ENCODE measurements around the gene FAH. TPM values are rescaled to one million over a fixed set of nuclear protein-coding genes. Genes with fewer than 3 reads are reported as not detected.

The FAH gene
- total and polyA plus RNA-seq, 11 donors: 12.4 to 48.9 (median 24.0) TPM

DNA sequence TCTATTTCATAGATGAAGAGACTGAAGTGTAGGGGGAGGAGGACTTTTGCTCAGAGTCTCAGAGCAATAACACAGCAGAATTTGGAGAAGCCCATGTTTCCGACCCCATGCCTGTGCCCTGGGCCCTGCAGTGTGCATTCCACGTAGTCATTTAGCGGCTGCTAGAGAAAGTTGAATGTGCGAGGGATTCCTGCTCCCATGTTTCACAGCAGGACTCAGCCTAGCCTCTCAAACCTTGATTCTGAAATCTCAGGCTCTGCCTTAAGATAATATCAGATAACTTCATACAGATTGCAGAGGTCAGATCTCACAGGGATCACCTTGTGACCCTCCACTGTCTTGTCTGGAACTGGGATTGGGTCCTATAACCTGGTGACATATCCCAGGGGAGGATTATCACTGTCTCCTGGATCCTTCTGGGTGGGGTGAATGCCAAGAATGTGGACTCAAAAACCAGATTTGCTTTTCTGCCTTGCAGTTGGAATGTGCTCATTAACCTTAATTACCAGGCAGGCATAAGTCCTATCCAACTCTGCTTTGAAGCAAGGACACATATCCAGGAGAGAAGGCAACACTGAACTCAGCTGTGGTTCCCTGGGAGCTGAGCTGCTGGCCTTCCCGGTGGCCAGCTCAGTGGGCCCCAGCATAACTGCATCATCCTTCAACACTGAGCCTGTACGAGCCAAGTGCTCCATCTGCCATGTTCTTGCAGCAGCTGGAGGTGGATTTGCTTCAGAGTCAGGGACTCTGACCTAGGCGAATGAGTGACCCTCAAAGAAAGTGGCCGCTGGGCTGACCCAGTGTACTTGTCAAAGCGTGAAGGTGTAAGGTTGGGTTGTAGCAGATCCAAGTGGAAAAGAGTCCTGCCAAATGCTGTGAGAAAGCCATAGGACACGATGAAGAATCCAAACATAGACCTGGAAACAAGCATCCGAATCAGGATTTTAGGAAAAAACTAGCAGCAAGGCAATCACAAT lies 56.2 kb downstream of the FAH start:
- no peak for DNase-seq
- intact Hi-C loops (cut with DNase I): no loop called here
- Histone ChIP-seq H3K4me3 (no peak overlapping the region), H3K27ac (no peak overlapping the region), H3K36me3 (no peaks in the 10 kb centered on the region), H3K9me3 (peaks cover 0 to 11% (median 2%) of the 10 kb centered on the region in 12 donors), H3K27me3 (peaks cover 0 to 9% (median 0%) of the 10 kb centered on the region in 9 donors), H3K4me1 (no peaks in the 10 kb centered on the region)
- peak in 1 of 4 donors; percentile 27 for ATAC-seq
- TF ChIP-seq, protein P1, sequence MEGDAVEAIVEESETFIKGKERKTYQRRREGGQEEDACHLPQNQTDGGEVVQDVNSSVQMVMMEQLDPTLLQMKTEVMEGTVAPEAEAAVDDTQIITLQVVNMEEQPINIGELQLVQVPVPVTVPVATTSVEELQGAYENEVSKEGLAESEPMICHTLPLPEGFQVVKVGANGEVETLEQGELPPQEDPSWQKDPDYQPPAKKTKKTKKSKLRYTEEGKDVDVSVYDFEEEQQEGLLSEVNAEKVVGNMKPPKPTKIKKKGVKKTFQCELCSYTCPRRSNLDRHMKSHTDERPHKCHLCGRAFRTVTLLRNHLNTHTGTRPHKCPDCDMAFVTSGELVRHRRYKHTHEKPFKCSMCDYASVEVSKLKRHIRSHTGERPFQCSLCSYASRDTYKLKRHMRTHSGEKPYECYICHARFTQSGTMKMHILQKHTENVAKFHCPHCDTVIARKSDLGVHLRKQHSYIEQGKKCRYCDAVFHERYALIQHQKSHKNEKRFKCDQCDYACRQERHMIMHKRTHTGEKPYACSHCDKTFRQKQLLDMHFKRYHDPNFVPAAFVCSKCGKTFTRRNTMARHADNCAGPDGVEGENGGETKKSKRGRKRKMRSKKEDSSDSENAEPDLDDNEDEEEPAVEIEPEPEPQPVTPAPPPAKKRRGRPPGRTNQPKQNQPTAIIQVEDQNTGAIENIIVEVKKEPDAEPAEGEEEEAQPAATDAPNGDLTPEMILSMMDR (IDR thresholded peaks at IDR 0.05): no peak
- TF ChIP-seq POLR2A (IDR thresholded peaks at IDR 0.05): no peak
- 67 to 74% (median 72%) methylated on average over 11 of the region's 11 CpGs for WGBS, 4 donors

DNA sequence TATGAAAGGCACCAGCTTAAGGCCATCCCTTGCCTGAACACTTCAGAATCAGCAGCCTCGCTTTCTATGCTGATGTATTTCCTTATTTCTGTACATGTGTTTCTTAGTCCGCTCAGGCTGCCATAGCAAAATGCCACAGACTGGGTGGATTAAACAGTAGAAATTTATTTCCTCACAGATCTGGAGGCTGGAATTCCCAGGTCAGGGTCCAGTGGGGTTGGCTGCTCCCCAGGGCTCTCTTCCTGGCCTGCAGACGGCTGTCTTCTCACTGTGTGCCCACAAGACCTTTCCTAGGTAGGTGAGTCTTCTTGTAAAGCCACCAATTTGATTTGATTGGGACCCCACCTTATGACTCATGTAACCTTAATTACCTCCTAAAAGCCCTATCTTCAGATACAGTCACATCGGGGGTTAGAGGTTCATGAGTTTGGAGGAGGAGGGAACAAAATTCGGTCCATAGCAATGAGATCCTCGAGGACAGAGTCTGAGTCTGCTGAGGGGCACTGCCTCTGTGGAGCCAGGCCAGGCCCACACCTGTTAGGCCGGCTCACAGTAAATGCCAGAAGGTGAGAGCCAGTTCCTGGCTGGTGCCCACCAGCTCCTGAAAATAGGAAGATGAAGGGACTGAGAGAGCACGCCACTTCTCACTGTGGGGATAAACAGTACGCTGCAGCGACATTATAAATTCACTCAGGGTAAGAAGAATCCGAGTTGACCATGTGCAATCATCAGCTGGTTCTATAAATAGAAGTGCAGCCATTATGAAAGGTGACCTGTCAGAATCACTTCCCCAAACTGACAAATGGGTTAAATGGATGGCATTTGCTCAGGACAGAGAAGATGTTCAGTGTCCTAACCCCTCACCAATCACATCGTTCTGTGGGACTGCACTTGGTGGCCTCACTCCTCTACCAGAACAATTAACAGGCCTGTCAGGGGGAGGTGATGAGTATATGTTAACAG lies 58.1 kb downstream of the FAH start:
- WGBS, 4 donors: 61 to 71% (median 65%) methylated on average over 12 of the region's 12 CpGs
- no peaks in the 10 kb centered on the region for H3K4me1 ChIP-seq
- no peak overlapping the region for H3K27ac ChIP-seq
- DNase-seq: no peak
- no peaks in the 10 kb centered on the region for H3K36me3 ChIP-seq
- TF ChIP-seq, protein P1 (IDR thresholded peaks at IDR 0.05): no peak
- TF ChIP-seq POLR2A (IDR thresholded peaks at IDR 0.05): no peak
- intact Hi-C loops (cut with DNase I): no loop called here
- H3K9me3 ChIP-seq: peaks cover 0 to 11% (median 2%) of the 10 kb centered on the region in 12 donors
- no peak overlapping the region for H3K4me3 ChIP-seq
- peaks cover 0 to 9% (median 0%) of the 10 kb centered on the region in 9 donors for H3K27me3 ChIP-seq
- ATAC-seq: peak in 1 of 4 donors; percentile 13

DNA sequence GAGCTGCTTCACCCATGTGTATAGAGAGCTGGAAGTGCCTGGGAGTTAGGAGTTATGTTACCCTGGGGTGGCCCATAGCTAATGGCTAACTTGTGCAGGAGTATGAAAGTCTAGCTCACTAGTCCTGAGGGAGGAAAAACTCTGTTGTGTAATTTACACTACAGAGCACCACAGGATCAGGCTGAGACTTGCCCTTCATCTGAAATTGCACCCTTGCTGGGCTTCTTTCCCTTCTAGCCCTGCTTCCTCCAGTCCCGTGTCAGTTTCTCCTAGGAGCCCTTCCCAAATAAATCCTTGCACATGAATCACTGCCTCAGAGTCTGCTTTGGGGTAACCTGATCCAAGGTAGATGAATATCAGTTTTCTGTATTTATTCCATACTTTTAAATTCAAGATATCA lies 59.2 kb downstream of the FAH start:
- 67 to 79% (median 71%) methylated on average over 1 of the region's 1 CpG for WGBS, 4 donors
- H3K27ac ChIP-seq: no peak overlapping the region
- intact Hi-C loops (cut with DNase I): no loop called here

More for the DNA sequence above, 59.2 kb downstream of the FAH start:
- no peak for ATAC-seq
- Histone ChIP-seq H3K4me3 (no peak overlapping the region), H3K4me1 (no peaks in the 10 kb centered on the region), H3K9me3 (peaks cover 0 to 11% (median 2%) of the 10 kb centered on the region in 12 donors), H3K27me3 (peaks cover 0 to 9% (median 0%) of the 10 kb centered on the region in 9 donors), H3K36me3 (no peaks in the 10 kb centered on the region)
- TF ChIP-seq, protein P1 (IDR thresholded peaks at IDR 0.05): no peak
- TF ChIP-seq POLR2A (IDR thresholded peaks at IDR 0.05): no peak
- no peak for DNase-seq

Data from heart left ventricle (tissue), 16 donors.